Stimulated activated CD4-positive, alpha-beta T cell treated with anti-CD3 and anti-CD28 coated beads, Interleukin-2, amount 100 ng/mL, for 48 hours (primary cell): ENCODE measurements around the gene NANOS2.
A peak's percentile ranks its signal among the peaks of the same experiment; 100 is the strongest.

Source experiments
- DNase-seq, 2 donors: peaks; one replicate each; pipeline ENCODE4 v3.0.0-alpha.2; 2020

Gene NANOS2

GRCh38 chr19:45913874-45914830 lies at the start of gene NANOS2:
Gene NANOS2 (minus strand): TSS chr19:45914778. CDS start chr19:45914693, 85 bp downstream.
- no peak for DNase-seq

- no peak for DNase-seq
Measured at GRCh38 chr19:45962021-45962420, 47.4 kb upstream of the NANOS2 start.

GRCh38 chr19:45960595-45961235 lies 46.1 kb upstream of the NANOS2 start:
- DNase-seq, result no peak

GRCh38 chr19:45959517-45960025 lies 45.0 kb upstream of the NANOS2 start:
- no peak for DNase-seq

- no peak for DNase-seq
Measured at GRCh38 chr19:45958769-45959516, 44.4 kb upstream of the NANOS2 start.

GRCh38 chr19:45958320-45958719 lies 43.7 kb upstream of the NANOS2 start:
- no peak for DNase-seq

- no peak for DNase-seq
Measured at GRCh38 chr19:45955905-45956608, 41.5 kb upstream of the NANOS2 start.

GRCh38 chr19:45954156-45954555 lies 39.6 kb upstream of the NANOS2 start:
- no peak for DNase-seq

GRCh38 chr19:45953676-45954075 lies 39.1 kb upstream of the NANOS2 start:
- no peak for DNase-seq

- peak; percentile 37 to 39 for DNase-seq
Measured at GRCh38 chr19:45952686-45953505, 38.3 kb upstream of the NANOS2 start.

GRCh38 chr19:45952341-45952685 lies 37.7 kb upstream of the NANOS2 start:
- DNase-seq, result no peak

- no peak for DNase-seq
Measured at GRCh38 chr19:45947926-45948325, 33.3 kb upstream of the NANOS2 start.

- DNase-seq, result no peak
Measured at GRCh38 chr19:45940515-45940805, 25.9 kb upstream of the NANOS2 start.

- no peak for DNase-seq
Measured at GRCh38 chr19:45939792-45940514, 25.4 kb upstream of the NANOS2 start.

- DNase-seq, result no peak
Measured at GRCh38 chr19:45938733-45939319, 24.2 kb upstream of the NANOS2 start.

- DNase-seq, result no peak
Measured at GRCh38 chr19:45935267-45935666, 20.7 kb upstream of the NANOS2 start.

GRCh38 chr19:45934551-45935230 lies 20.1 kb upstream of the NANOS2 start:
- no peak for DNase-seq

GRCh38 chr19:45933759-45934158 lies 19.2 kb upstream of the NANOS2 start:
- DNase-seq, result no peak

GRCh38 chr19:45931055-45931454 lies 16.5 kb upstream of the NANOS2 start:
- no peak for DNase-seq

- DNase-seq, result no peak
Measured at GRCh38 chr19:45929247-45929646, 14.7 kb upstream of the NANOS2 start.
